ENCODE measurements around the gene TIAM1. TPM values are rescaled to one million over a fixed set of nuclear protein-coding genes. Genes with fewer than 3 reads are reported as not detected.

TIAM1 gene
- total RNA-seq, 2 experiments from 2014 or later: 55.7 to 59.1 TPM

DNA sequence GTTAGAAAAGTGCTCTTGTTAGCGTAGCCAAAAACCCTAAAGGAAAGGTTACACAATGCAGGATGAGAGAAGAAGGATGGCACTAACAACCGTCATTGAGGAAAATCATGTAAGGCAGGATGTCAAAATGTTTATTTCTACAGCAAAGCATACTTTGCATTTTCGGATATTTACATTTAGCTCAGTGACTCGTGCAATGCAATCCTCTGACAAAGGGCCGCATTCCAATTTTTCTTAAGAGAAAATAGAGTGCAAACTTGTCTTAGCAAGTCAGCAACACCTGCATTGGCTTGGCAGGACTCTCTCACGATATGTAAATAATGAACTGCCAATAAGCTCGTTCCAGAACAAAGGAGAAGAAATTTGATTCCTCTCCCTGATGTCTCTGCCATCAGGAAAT lies 33.3 kb downstream of the TIAM1 start:
- no peak for DNase-seq
- no peaks in the 10 kb centered on the region for H3K27me3 Mint-ChIP-seq
- no peak overlapping the region for H3K4me3 Mint-ChIP-seq
- ChIA-PET POLR2A (no interaction called here), CTCF (interaction anchor here (0.5 to 1.6 kb wide), 3 partner anchors 212 to 1235 kb away, joined by 3 read pairs; no protein-coding TSS in a partner anchor)
- H3K36me3 Mint-ChIP-seq (ENCODE audit: low read depth): peaks cover 2% of the 10 kb centered on the region
- H3K27ac Mint-ChIP-seq: no peak overlapping the region
- H3K9me3 Mint-ChIP-seq: no peaks in the 10 kb centered on the region
- H3K4me1 Mint-ChIP-seq: no peaks in the 10 kb centered on the region

DNA sequence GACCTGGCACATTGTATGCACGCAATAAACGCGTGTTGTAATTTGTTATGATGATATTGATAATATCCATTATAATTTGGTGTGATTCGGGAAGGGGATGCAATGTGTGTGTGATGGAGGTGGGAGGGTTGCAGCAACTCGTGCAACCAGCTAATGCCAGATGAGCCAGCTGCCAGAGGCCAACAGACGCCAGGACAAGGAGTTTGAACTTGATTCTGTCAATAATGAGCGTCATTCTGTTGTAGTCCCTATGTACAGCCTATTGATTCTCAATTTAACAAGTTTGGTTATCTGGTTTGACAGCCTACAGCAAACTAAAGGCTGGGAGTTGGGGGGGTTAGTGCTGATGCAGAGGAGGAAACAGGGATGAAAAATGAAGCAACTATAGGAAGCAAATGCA lies 35.5 kb downstream of the TIAM1 start:
- no peak for DNase-seq
- peaks cover 1% of the 10 kb centered on the region for H3K4me1 Mint-ChIP-seq
- peaks cover 2% of the 10 kb centered on the region for H3K36me3 Mint-ChIP-seq (ENCODE audit: low read depth)
- no peaks in the 10 kb centered on the region for H3K27me3 Mint-ChIP-seq
- ChIA-PET CTCF (interaction anchor here (0.6 to 1.3 kb wide), 2 partner anchors 24 to 272 kb away, joined by 4 read pairs; no protein-coding TSS in a partner anchor), POLR2A (no interaction called here)
- H3K4me3 Mint-ChIP-seq: no peak overlapping the region
- H3K27ac Mint-ChIP-seq: no peak overlapping the region
- no peaks in the 10 kb centered on the region for H3K9me3 Mint-ChIP-seq

DNA sequence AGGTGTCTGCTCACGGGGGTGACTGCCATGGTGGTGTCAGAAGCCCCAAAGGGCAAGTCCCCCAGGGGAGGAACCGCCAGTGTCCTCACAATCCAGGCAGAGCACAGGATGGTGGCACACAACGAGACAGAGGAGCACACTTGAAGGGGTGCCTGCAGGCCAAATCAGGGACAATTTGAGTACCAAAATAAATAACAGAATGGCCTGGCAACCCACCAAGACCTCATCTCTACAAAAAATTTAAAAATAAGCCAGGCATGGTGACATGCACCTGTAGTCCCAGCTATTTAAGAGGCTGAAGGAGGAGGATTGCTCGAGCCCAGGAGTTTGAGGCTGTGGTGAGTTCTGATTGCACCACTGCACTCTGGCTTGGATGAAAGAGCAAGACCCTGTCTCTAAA lies 38.2 kb downstream of the TIAM1 start:
- peaks cover 1% of the 10 kb centered on the region for H3K4me1 Mint-ChIP-seq
- ChIA-PET POLR2A (no interaction called here), CTCF (no interaction called here)
- no peak overlapping the region for H3K27ac Mint-ChIP-seq
- no peak overlapping the region for H3K4me3 Mint-ChIP-seq
- no peak for DNase-seq
- no peaks in the 10 kb centered on the region for H3K27me3 Mint-ChIP-seq
- no peaks in the 10 kb centered on the region for H3K36me3 Mint-ChIP-seq (ENCODE audit: low read depth)
- H3K9me3 Mint-ChIP-seq: no peaks in the 10 kb centered on the region

DNA sequence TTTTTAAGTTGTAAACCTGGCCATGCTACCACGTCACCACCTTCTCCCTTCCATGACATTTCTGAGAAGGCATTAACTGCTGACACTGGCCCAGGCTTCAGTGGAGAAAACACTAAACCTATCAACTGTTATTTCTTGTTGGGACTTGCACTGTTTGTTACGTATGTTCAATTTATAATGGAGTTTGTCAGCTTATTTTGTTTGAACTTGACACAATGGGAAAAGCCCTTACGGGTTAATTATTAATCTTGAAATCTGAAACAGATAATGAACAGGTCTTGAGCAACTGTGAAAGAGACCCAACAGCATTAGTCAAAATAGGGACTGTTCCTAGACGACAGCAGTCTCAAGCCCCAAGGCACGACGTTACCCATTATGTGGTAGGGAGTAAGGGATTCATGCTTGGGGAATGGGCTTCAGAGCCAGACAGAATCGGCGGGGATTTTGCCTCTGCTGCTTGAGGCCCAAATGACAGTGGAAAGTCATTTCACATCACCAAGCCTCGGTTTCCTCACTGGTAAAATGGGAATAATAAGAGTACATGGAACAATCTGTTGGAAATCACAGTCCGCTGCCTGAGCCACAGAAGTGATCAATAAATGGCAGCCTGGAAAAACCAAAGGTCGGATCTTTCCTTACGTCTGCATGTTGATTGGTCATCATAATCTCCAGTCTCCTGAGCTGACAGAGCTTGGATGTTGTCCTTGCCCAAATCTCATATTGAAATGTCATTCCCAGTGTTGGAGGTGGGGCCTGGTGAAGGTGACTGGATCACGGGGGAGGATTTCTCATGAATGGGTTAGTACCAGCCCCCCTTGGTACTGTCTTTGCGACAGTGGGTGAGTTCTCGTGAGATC lies 44.5 kb downstream of the TIAM1 start:
- POLR2A ChIA-PET: no interaction called here
- H3K4me3 Mint-ChIP-seq: no peak overlapping the region
- H3K27ac Mint-ChIP-seq: no peak overlapping the region

DNA sequence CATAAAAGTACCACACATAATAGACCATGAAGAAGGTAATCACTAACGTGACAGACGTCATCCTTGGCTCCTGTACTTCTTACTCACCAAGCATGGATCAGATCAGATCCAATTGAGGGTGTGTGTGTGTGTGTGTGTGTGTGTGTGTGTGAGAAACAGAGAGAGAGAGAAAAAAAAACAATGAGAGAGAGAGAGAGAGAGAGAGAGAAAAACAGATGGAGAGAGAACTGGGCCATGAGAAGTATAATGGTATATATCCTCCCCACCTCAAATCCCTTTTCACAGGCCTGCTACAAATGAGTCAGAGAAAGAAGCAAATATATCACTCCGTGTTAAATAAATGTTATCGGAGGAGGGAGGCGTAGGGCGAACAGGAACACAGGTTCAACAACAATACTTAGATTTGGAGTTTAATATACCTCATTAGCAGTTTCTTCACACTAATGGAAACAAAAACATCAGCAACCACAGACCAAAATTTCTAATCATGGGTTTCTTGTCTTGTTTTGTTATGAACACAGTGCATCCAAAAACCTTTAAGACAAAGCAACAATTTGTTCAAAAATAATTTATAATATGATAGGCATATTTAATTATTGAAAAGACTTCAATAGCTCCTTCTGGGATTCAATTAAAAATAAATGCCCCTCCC lies 45.3 kb downstream of the TIAM1 start:
- Mint-ChIP-seq H3K27me3 (no peaks in the 10 kb centered on the region), H3K4me1 (peaks cover 6% of the 10 kb centered on the region), H3K36me3 (ENCODE audit: low read depth) (peaks cover 4% of the 10 kb centered on the region), H3K9me3 (peaks cover 6% of the 10 kb centered on the region), H3K27ac (no peak overlapping the region), H3K4me3 (no peak overlapping the region)
- POLR2A ChIA-PET: no interaction called here
- CTCF ChIA-PET: no interaction called here
- DNase-seq: no peak

More for the DNA sequence above, 44.5 kb downstream of the TIAM1 start:
- H3K4me1 Mint-ChIP-seq: peaks cover 2% of the 10 kb centered on the region
- CTCF ChIA-PET: no interaction called here
- H3K9me3 Mint-ChIP-seq: peaks cover 2% of the 10 kb centered on the region
- H3K36me3 Mint-ChIP-seq (ENCODE audit: low read depth): no peaks in the 10 kb centered on the region
- DNase-seq: no peak
- H3K27me3 Mint-ChIP-seq: no peaks in the 10 kb centered on the region

DNA sequence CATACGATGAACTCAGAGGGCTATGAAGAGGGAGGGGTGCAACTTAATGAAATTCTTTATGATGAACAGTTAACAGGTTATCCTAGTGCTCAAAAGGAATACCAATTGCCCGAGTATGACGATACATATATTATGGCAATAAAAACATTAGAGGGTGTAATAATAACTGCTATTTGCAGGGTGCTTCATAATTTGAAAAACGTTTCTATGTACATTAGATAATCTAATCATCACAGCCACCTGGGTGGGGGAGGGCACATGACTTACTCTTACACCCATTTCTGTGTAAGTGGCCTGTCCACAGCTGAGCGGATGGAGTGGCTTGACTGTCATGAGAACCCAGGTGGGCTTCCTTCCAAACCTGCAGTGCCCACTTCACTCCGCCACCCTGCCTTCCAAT lies 46.3 kb downstream of the TIAM1 start:
- ChIA-PET CTCF (no interaction called here), POLR2A (no interaction called here)
- Mint-ChIP-seq H3K27ac (no peak overlapping the region), H3K4me3 (no peak overlapping the region), H3K27me3 (no peaks in the 10 kb centered on the region), H3K4me1 (peaks cover 8% of the 10 kb centered on the region), H3K36me3 (ENCODE audit: low read depth) (peaks cover 7% of the 10 kb centered on the region), H3K9me3 (peaks cover 11% of the 10 kb centered on the region)
- DNase-seq: no peak

DNA sequence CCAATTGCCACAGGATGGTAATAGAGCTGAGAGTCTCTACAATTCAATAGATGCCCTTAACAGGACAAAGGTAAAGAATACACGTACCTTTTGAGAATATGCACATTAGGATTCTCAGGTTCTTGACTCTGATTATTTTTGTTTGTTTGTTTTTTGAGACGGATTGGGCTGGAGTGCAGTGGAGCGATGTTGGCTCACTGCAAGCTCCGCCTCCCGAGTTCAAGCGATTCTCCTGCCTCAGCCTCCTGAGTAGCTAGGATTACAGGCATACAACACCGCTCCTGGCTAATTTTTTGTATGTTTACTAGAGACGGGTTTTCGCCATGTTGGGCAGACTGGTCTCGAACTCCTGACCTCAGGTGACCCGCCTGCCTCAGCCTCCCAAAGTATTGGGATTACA lies 48.4 kb downstream of the TIAM1 start:
- H3K27ac Mint-ChIP-seq: no peak overlapping the region
- peaks cover 7% of the 10 kb centered on the region for H3K36me3 Mint-ChIP-seq (ENCODE audit: low read depth)
- POLR2A ChIA-PET: no interaction called here
- H3K9me3 Mint-ChIP-seq: peaks cover 13% of the 10 kb centered on the region
- no peak overlapping the region for H3K4me3 Mint-ChIP-seq
- H3K27me3 Mint-ChIP-seq: no peaks in the 10 kb centered on the region
- CTCF ChIA-PET: interaction anchor here (0.7 kb wide), 1 partner anchor 41 kb away, joined by 4 read pairs; no protein-coding TSS in a partner anchor
- no peak for DNase-seq
- peaks cover 8% of the 10 kb centered on the region for H3K4me1 Mint-ChIP-seq

DNA sequence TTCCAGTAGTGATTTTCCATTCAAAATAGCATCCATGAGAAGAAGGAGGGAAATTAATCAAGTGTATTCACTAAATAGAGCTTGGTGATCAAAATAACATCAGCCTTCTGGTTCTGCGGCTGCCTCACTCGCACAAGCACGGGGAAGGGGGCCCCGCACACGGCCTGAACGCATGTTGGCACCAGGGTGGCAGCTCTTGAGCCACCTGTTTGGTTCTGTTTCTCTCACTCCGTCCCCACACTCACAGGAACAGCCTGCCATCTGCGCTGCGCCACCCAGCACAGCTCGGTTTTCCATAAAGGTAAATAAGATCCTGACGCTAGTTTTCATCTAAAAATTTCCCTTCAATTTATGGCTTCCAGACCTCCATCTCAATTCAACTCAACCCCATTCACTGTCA lies 49.4 kb downstream of the TIAM1 start:
- H3K4me3 Mint-ChIP-seq: no peak overlapping the region
- H3K4me1 Mint-ChIP-seq: peaks cover 8% of the 10 kb centered on the region
- H3K9me3 Mint-ChIP-seq: peaks cover 13% of the 10 kb centered on the region
- H3K27me3 Mint-ChIP-seq: no peaks in the 10 kb centered on the region
- no peak for DNase-seq
- POLR2A ChIA-PET: no interaction called here
- peaks cover 8% of the 10 kb centered on the region for H3K36me3 Mint-ChIP-seq (ENCODE audit: low read depth)
- CTCF ChIA-PET: interaction anchor here (1.6 kb wide), 1 partner anchor 10 kb away, joined by 3 read pairs; no protein-coding TSS in a partner anchor
- H3K27ac Mint-ChIP-seq: no peak overlapping the region

DNA sequence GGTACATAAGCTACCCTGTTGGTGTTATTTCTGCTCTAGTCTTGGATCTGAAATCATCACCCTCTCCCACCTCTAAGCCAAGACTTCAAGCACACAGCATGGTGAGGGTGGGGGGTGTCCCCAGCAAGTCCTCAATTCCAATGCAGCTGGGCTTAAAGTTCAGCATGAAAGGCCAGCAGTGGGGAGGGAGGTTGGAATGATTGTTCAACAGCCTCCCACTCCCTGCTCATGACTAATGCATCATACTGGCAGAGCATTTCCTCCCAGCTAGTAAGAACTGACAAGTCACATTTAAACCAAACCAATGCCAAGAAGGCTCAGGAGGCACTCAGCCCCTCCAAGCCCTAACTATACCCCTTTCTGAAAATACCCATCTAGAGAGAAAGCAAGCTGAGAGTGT lies 50.1 kb downstream of the TIAM1 start:
- no peak overlapping the region for H3K27ac Mint-ChIP-seq
- H3K27me3 Mint-ChIP-seq: no peaks in the 10 kb centered on the region
- ChIA-PET POLR2A (interaction anchor here (0.6 kb wide), 1 partner anchor 265 kb away, joined by 3 read pairs; no protein-coding TSS in a partner anchor), CTCF (interaction anchor here (1.6 kb wide), 1 partner anchor 11 kb away, joined by 3 read pairs; no protein-coding TSS in a partner anchor)
- peaks cover 8% of the 10 kb centered on the region for H3K36me3 Mint-ChIP-seq (ENCODE audit: low read depth)
- peaks cover 8% of the 10 kb centered on the region for H3K4me1 Mint-ChIP-seq
- H3K9me3 Mint-ChIP-seq: peaks cover 16% of the 10 kb centered on the region
- no peak overlapping the region for H3K4me3 Mint-ChIP-seq
- no peak for DNase-seq

DNA sequence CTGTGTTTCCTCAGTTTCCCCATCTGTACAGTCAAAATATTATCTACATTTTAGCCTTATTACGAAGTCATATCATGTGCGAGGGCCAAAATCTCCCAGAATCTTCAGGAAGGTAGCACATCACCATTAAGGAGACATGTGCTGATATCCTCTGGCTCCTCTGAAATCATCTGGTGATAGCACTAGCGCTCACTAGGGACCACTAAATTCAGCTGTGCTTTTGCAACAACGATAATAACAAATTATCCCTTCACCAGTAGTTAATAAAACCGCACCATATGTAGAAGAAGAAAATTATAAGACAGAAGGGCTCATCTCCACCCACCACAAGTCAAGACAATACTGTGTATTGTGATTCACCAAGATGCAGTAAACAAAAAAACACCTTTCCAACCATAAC lies 53.3 kb downstream of the TIAM1 start:
- Mint-ChIP-seq H3K27ac (no peak overlapping the region), H3K36me3 (ENCODE audit: low read depth) (peaks cover 14% of the 10 kb centered on the region), H3K4me1 (peaks cover 8% of the 10 kb centered on the region), H3K9me3 (peaks cover 27% of the 10 kb centered on the region), H3K4me3 (no peak overlapping the region), H3K27me3 (no peaks in the 10 kb centered on the region)
- POLR2A ChIA-PET: no interaction called here
- DNase-seq: no peak
- CTCF ChIA-PET: interaction anchor here (0.8 kb wide), 1 partner anchor 23 kb away, joined by 3 read pairs; no protein-coding TSS in a partner anchor

DNA sequence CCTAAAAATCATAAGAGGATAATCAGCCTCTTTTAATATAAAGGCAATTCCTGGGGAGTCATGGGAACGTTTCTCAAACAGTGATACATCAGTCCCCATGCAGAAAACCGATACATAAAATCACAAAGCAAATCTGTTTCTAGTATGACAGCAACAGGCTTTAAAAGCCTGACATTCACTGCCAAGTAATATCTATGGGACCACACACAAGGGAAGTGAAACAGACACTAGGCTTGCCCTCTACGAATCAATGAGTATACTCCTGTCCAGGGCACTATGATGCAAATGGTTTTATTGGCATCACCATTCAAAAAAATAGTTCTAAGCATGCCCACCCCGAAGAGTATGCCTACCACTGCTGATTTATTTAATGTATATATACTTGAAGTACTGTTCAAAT lies 54.4 kb downstream of the TIAM1 start:
- Mint-ChIP-seq H3K9me3 (peaks cover 27% of the 10 kb centered on the region), H3K4me1 (peaks cover 11% of the 10 kb centered on the region), H3K36me3 (ENCODE audit: low read depth) (peaks cover 14% of the 10 kb centered on the region), H3K27me3 (no peaks in the 10 kb centered on the region), H3K4me3 (no peak overlapping the region), H3K27ac (no peak overlapping the region)
- DNase-seq: no peak
- ChIA-PET POLR2A (no interaction called here), CTCF (no interaction called here)

DNA sequence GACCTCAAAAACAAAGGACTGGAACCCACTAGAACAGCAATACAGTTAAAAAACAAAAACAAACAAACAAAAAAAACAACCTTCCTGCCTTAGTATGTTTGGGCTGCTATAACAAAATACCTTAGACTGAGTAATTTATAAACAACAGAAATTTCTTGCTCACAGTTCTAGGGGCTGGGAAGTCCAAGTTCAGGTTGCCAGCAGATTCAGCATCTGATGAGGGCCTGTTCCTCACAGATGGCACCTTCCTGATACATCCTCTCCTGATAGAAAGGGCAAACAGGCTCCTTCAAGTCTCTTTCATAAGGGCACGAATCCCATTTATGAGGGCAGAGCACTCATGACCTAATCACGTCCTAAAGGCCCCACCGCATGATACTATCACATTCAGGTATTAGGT lies 55.9 kb downstream of the TIAM1 start:
- CTCF ChIA-PET: interaction anchor here (0.6 kb wide), 1 partner anchor 99 kb away, joined by 3 read pairs; no protein-coding TSS in a partner anchor
- DNase-seq: no peak
- Mint-ChIP-seq H3K4me3 (no peak overlapping the region), H3K36me3 (ENCODE audit: low read depth) (peaks cover 7% of the 10 kb centered on the region), H3K4me1 (peaks cover 14% of the 10 kb centered on the region), H3K27me3 (no peaks in the 10 kb centered on the region), H3K27ac (no peak overlapping the region), H3K9me3 (peaks cover 20% of the 10 kb centered on the region)
- POLR2A ChIA-PET: no interaction called here

DNA sequence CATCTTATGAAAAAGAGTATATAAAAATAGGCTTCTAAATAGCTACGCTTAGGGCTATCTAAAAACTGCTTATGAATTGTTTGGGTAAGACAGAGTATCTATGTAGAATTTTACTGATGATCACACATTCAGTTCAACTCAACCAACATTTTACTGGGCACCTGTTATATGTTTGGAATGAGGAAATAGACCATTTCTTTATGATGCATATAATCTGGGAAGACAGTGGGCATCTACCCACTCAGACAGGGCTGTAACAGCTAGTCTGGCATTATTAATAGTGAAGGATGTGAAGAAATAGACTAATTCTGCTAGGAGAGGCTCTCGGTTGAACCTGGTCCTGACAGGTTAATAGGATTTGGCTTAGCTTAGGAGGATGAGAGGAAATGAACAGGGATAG lies 56.9 kb downstream of the TIAM1 start:
- ChIA-PET POLR2A (interaction anchor here (0.5 kb wide), 1 partner anchor 1373 kb away, joined by 3 read pairs; no protein-coding TSS in a partner anchor), CTCF (interaction anchor here (0.9 to 1.1 kb wide), 2 partner anchors 15 to 124 kb away, joined by 3 to 4 read pairs; no protein-coding TSS in a partner anchor)
- no peaks in the 10 kb centered on the region for H3K27me3 Mint-ChIP-seq
- no peak overlapping the region for H3K4me3 Mint-ChIP-seq
- no peak for DNase-seq
- H3K36me3 Mint-ChIP-seq (ENCODE audit: low read depth): peaks cover 7% of the 10 kb centered on the region
- no peak overlapping the region for H3K27ac Mint-ChIP-seq
- H3K9me3 Mint-ChIP-seq: peaks cover 18% of the 10 kb centered on the region
- peaks cover 23% of the 10 kb centered on the region for H3K4me1 Mint-ChIP-seq
